Caco-2 (cell line): ENCODE results near the gene ATOH8. TPM values are rescaled to one million over a fixed set of nuclear protein-coding genes. Genes with fewer than 3 reads are reported as not detected.

ENCODE experiments used
- BruUV-seq: library from RNA; stranded (reverse); fragments of 400-500 nt; replicated peaks from 2 replicates; lab custom pipeline; 2021; lab: Mats Ljungman, UMichigan
- CTCF ChIA-PET: fragments of 300-600 bp; sonication (Branson Sonifier 250); formaldehyde crosslinking; loops from one replicate; lab custom pipeline; 2022; ENCODE audit warnings: antibody characterized with exemption; lab: Charles Lee
- POLR2A ChIA-PET: fragments of 300-600 bp; sonication (Branson Sonifier 250); formaldehyde crosslinking; loops from one replicate; lab custom pipeline; 2022; ENCODE audit warnings: antibody characterized with exemption; lab: Charles Lee
- DNase-seq, 2 experiments: peaks; one replicate each; pipeline versions ENCODE4 v3.0.0 to v3.0.0-alpha.2; 2020 to 2022
- H3K27me3 ChIP-seq: replicated peaks from 2 replicates; pipeline ENCODE4 v1.6.0; 2011; ENCODE audit warnings: low read length; ENCODE audit not compliant: control insufficient read depth, insufficient read depth
- H3K36me3 ChIP-seq: 2 replicates; pipeline ENCODE4 v1.5.1; 2011; ENCODE audit warnings: low read length; ENCODE audit not compliant: control insufficient read depth, insufficient read depth
- H3K4me1 ChIP-seq: fragments of 250-450 bp; sonication (Bioruptor Pico); 2 replicates; pipeline ENCODE4 v1.5.1; 2020; ENCODE audit warnings: mild to moderate bottlenecking
- H3K4me3 ChIP-seq: 2 replicates; pipeline ENCODE4 v1.5.1; 2011; ENCODE audit warnings: low read depth, mild to moderate bottlenecking, control low read depth, low read length
- H3K9me3 ChIP-seq: fragments of 250-450 bp; sonication (Bioruptor Pico); 2 replicates; pipeline ENCODE4 v1.5.1; 2020; ENCODE audit warnings: mild to moderate bottlenecking, moderate library complexity
- H3K27ac Mint-ChIP-seq: one replicate; pipeline ENCODE4 v1.8.0; 2022; ENCODE audit warnings: mixed read lengths; ENCODE audit not compliant: unreplicated experiment
- H3K27me3 Mint-ChIP-seq: one replicate; pipeline ENCODE4 v1.8.0; 2022; ENCODE audit warnings: mixed read lengths; ENCODE audit not compliant: insufficient read depth, unreplicated experiment
- H3K36me3 Mint-ChIP-seq: one replicate; pipeline ENCODE4 v1.8.0; 2022; ENCODE audit warnings: mild to moderate bottlenecking, mixed read lengths; ENCODE audit not compliant: insufficient read depth, unreplicated experiment
- H3K4me1 Mint-ChIP-seq: one replicate; pipeline ENCODE4 v1.8.0; 2022; ENCODE audit warnings: low read depth, mixed read lengths; ENCODE audit not compliant: unreplicated experiment
- H3K4me3 Mint-ChIP-seq: one replicate; pipeline ENCODE4 v1.8.0; 2022; ENCODE audit warnings: mild to moderate bottlenecking, moderate library complexity, mixed read lengths; ENCODE audit not compliant: unreplicated experiment
- H3K9me3 Mint-ChIP-seq: one replicate; pipeline ENCODE4 v1.8.0; 2022; ENCODE audit warnings: mixed read lengths; ENCODE audit not compliant: unreplicated experiment
- intact Hi-C: fragments of 100-400 bp; cut with micrococcal nuclease; formaldehyde crosslinking; loops from one replicate; pipeline ENCODE4 v1.10.0; 2022; ENCODE audit not compliant: unreplicated experiment
- total RNA-seq: library from RNA; stranded (reverse); gene quantifications from 2 replicates; pipeline ENCODE4 v1.2.3, GENCODE V29; 2022
- TF ChIP-seq, protein P1 (sequence below), 2 experiments: fragments of 200-600 bp in 1 of 2; IDR thresholded peaks; 1 replicate in 1 of 2; 2 replicates in 1 of 2; pipeline versions ENCODE4 v1.5.1 to v1.8.0; 2011 to 2022; ENCODE audit warnings: antibody characterized with exemption in 1 of 2, control low read depth in 1 of 2, inconsistent platforms in 1 of 2, low read depth in 1 of 2, low read length in 1 of 2, mild to moderate bottlenecking in 1 of 2, moderate library complexity in 1 of 2; ENCODE audit not compliant: insufficient read depth in 1 of 2, severe bottlenecking in 1 of 2, unreplicated experiment in 1 of 2

Gene ATOH8
- total RNA-seq, 1 experiment from 2014 or later: not detected

DNA sequence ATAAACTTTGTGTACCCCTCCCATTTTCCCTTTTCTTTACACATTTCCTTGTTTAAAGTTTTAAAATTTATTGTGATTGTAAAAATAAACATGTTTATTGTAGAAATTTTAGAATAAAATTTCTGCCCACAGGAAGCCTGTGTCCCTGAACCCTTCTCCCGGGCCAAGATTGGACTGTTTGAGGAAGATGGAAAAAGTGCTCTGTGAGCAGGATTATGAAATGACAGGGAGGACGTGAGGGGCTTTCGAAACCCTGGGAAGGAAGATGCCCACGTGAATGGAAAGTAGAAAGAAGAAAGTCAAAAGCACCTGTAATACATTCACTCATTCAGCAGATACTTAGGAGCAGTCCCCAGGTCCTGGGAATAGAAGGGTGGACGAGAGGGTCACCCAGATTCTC is 25.4 kb upstream of the ATOH8 start:
- TF ChIP-seq, protein P1, sequence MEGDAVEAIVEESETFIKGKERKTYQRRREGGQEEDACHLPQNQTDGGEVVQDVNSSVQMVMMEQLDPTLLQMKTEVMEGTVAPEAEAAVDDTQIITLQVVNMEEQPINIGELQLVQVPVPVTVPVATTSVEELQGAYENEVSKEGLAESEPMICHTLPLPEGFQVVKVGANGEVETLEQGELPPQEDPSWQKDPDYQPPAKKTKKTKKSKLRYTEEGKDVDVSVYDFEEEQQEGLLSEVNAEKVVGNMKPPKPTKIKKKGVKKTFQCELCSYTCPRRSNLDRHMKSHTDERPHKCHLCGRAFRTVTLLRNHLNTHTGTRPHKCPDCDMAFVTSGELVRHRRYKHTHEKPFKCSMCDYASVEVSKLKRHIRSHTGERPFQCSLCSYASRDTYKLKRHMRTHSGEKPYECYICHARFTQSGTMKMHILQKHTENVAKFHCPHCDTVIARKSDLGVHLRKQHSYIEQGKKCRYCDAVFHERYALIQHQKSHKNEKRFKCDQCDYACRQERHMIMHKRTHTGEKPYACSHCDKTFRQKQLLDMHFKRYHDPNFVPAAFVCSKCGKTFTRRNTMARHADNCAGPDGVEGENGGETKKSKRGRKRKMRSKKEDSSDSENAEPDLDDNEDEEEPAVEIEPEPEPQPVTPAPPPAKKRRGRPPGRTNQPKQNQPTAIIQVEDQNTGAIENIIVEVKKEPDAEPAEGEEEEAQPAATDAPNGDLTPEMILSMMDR (IDR thresholded peaks at IDR 0.05; ENCODE audit: insufficient read depth in 1 of 2, low read depth in 1 of 2, low read length in 1 of 2, severe bottlenecking in 1 of 2, unreplicated experiment in 1 of 2): no peak
- Histone ChIP-seq H3K4me3 (no peak overlapping the region), H3K36me3 (no peaks in the 10 kb centered on the region), H3K4me1 (no peaks in the 10 kb centered on the region), H3K9me3 (no peaks in the 10 kb centered on the region), H3K27me3 (no peaks in the 10 kb centered on the region)
- Mint-ChIP-seq H3K27ac (no peak overlapping the region), H3K4me3 (no peak overlapping the region), H3K27me3 (peaks cover 5% of the 10 kb centered on the region), H3K36me3 (no peaks in the 10 kb centered on the region), H3K4me1 (no peaks in the 10 kb centered on the region), H3K9me3 (no peaks in the 10 kb centered on the region)
- no TSS peak for BruUV-seq
- ChIA-PET POLR2A (no interaction called here), CTCF (interaction anchor here (0.6 to 1.8 kb wide), 13 partner anchors 10 to 99 kb away, joined by 3 to 46 read pairs (median 4); no protein-coding TSS in a partner anchor)
- intact Hi-C loops: no loop called here
- DNase-seq: no peak

DNA sequence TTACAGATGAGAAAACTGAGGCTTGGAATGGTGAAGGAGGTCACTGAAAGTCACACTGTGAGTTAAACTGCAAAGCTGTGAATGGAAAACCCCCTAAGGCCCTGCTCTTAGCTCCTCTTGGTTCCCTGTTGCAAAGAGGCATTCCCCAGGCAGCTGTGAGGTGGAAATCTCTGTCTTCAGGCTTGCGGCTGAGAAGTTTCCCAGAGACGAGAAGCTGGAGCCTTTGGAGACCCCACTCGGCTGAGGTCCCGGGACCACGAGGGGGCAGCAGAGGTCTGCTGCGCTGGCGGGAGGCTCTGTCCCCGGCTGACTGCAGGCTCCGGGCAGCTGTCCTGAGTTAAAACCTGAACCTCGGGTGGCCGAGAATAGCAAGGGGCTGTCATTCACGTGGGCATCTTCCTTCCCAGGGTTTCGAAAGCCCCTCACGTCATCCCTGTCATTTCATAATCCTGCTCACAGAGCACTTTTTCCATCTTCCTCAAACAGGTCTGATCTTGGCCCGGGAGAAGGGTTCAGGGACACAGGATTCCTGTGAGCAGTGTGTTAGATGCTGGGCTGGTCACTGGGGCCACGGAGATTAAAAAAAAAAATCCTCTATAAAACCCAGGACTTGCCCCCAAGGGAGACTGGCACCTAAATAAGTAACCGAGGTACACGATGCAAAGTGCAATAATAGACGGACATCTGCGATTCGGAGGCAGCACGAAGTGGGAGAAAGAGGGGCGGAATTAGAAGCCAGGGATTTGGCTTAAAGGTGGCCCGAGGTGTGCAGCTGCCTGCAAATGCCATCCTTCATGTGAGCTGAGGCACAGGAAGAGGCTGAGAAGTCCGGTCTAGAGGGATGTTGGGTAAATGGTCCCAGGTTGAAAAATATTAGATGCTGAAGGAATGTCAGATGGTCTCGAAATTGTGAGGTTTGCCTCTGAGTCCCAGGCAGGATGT is 24.6 kb upstream of the ATOH8 start:
- CTCF ChIA-PET: interaction anchor here (0.6 to 1.8 kb wide), 15 partner anchors 9 to 99 kb away, joined by 3 to 46 read pairs (median 4); no protein-coding TSS in a partner anchor
- POLR2A ChIA-PET: interaction anchor here (0.7 kb wide), 1 partner anchor 711 kb away, joined by 5 read pairs; no protein-coding TSS in a partner anchor

More for the DNA sequence above, 24.6 kb upstream of the ATOH8 start:
- Histone ChIP-seq H3K27me3 (no peaks in the 10 kb centered on the region), H3K9me3 (no peaks in the 10 kb centered on the region), H3K4me1 (no peaks in the 10 kb centered on the region), H3K4me3 (no peak overlapping the region), H3K36me3 (no peaks in the 10 kb centered on the region)
- Mint-ChIP-seq H3K4me3 (no peak overlapping the region), H3K27me3 (peaks cover 6% of the 10 kb centered on the region), H3K4me1 (no peaks in the 10 kb centered on the region), H3K27ac (no peak overlapping the region), H3K9me3 (no peaks in the 10 kb centered on the region), H3K36me3 (no peaks in the 10 kb centered on the region)
- DNase-seq: peak; percentile 78 to 92
- intact Hi-C loops: loop anchor here (1.0 kb wide), 2 partner anchors 21 to 85 kb away; no protein-coding TSS in a partner anchor
- TF ChIP-seq, protein P1 (IDR thresholded peaks at IDR 0.05; ENCODE audit: insufficient read depth in 1 of 2, low read depth in 1 of 2, low read length in 1 of 2, severe bottlenecking in 1 of 2, unreplicated experiment in 1 of 2): peak; percentile 97 to 99
- no TSS peak for BruUV-seq
